GM13977 (cell line): ENCODE data around the gene JPH2.

Source experiments
- DNase-seq: peaks from one replicate; pipeline ENCODE4 v3.0.0; 2012; ENCODE audit warnings: low spot score
- CTCF ChIP-seq: IDR thresholded peaks from 2 replicates; pipeline ENCODE4 v1.5.1; 2012; ENCODE audit warnings: mild to moderate bottlenecking, control low read depth; ENCODE audit not compliant: insufficient read depth; ENCODE audit errors: extremely low read depth, missing control alignments
- in situ Hi-C: fragments of 300-500 bp; cut with MboI; formaldehyde crosslinking; loops from one replicate; pipeline ENCODE4 v1.12.0; 2022; ENCODE audit warnings: low sequenced_read_pairs, low pct_unique_long_range_greater_than_20kb, mixed read lengths, inconsistent platforms; ENCODE audit not compliant: unreplicated experiment

Gene JPH2

GRCh38 chr20:44072384-44072783 is 114.6 kb downstream of the JPH2 start:
- no peak for DNase-seq
- no peak for TF ChIP-seq CTCF
- in situ Hi-C loops = loop anchor here (10.0 kb wide), 1 partner anchor 228 kb away; no protein-coding TSS in a partner anchor

- DNase-seq = no peak
- TF ChIP-seq CTCF = no peak
- in situ Hi-C loops = loop anchor here (10.0 kb wide), 1 partner anchor 227 kb away; no protein-coding TSS in a partner anchor
Observed at GRCh38 chr20:44071526-44072111, 115.4 kb downstream of the JPH2 start.

GRCh38 chr20:44071057-44071456 is 115.9 kb downstream of the JPH2 start:
- TF ChIP-seq CTCF = no peak
- in situ Hi-C loops = loop anchor here (10.0 kb wide), 1 partner anchor 226 kb away; no protein-coding TSS in a partner anchor
- DNase-seq = no peak

- in situ Hi-C loops = loop anchor here (10.0 kb wide), 1 partner anchor 226 kb away; no protein-coding TSS in a partner anchor
- DNase-seq = no peak
- TF ChIP-seq CTCF = no peak
Observed at GRCh38 chr20:44070139-44070900, 116.7 kb downstream of the JPH2 start.

GRCh38 chr20:44069203-44070011 is 117.6 kb downstream of the JPH2 start:
- in situ Hi-C loops = loop anchor here (10.0 kb wide), 1 partner anchor 225 kb away; no protein-coding TSS in a partner anchor
- TF ChIP-seq CTCF = no peak
- DNase-seq = peak; percentile 75
